ENCODE results near the gene COL24A1.

COL24A1 gene

GRCh38 chr1:85824066-85824840 lies 332.3 kb downstream of the COL24A1 start:
- Histone ChIP-seq H3K4me2 (ENCODE audit: insufficient read depth, low read length) (no peak overlapping the region), H4K20me1 (ENCODE audit: insufficient read depth, low read length) (no peaks in the 10 kb centered on the region)

GRCh38 chr1:85822696-85823095 lies 333.9 kb downstream of the COL24A1 start:
- H3K4me3 ChIP-seq (ENCODE audit: low read depth in 1 of 2, low read length in 2 of 2): no peak overlapping the region
- H3K4me2 ChIP-seq (ENCODE audit: insufficient read depth, low read length): no peak overlapping the region
- no peak overlapping the region for H2AFZ ChIP-seq (ENCODE audit: low read depth, low read length)
- no peaks in the 10 kb centered on the region for H4K20me1 ChIP-seq (ENCODE audit: insufficient read depth, low read length)
- no peak overlapping the region for H3K27ac ChIP-seq (ENCODE audit: low read length)
- DNase-seq: no peak
- no peak for TF ChIP-seq CTCF (IDR thresholded peaks at IDR 0.05; ENCODE audit: borderline replicate concordance, extremely low read depth, low read length, poor library complexity, severe bottlenecking)
- no peak for TF ChIP-seq EZH2 (IDR thresholded peaks at IDR 0.05; ENCODE audit: borderline replicate concordance, low read depth, low read length, severe bottlenecking)
- H3K9me3 ChIP-seq (ENCODE audit: insufficient read depth, low read length, severe bottlenecking): no peaks in the 10 kb centered on the region
- H3K9ac ChIP-seq (ENCODE audit: low read depth, low read length): no peak overlapping the region
- no peaks in the 10 kb centered on the region for H3K27me3 ChIP-seq (ENCODE audit: insufficient read depth, low read length, poor library complexity)
- H3K4me1 ChIP-seq (ENCODE audit: insufficient read depth, low read length): no peaks in the 10 kb centered on the region
- H3K36me3 ChIP-seq (ENCODE audit: insufficient read depth, low read length): no peaks in the 10 kb centered on the region
- no peak for ATAC-seq (ENCODE audit: insufficient read depth, low read depth)
- no peaks in the 10 kb centered on the region for H3K79me2 ChIP-seq (ENCODE audit: insufficient read depth, low read length)

More at GRCh38 chr1:85824066-85824840, 332.3 kb downstream of the COL24A1 start:
- H3K27me3 ChIP-seq (ENCODE audit: insufficient read depth, low read length, poor library complexity): no peaks in the 10 kb centered on the region
- H3K36me3 ChIP-seq (ENCODE audit: insufficient read depth, low read length): no peaks in the 10 kb centered on the region
- TF ChIP-seq EZH2 (IDR thresholded peaks at IDR 0.05; ENCODE audit: borderline replicate concordance, low read depth, low read length, severe bottlenecking): no peak
- TF ChIP-seq CTCF (IDR thresholded peaks at IDR 0.05; ENCODE audit: borderline replicate concordance, extremely low read depth, low read length, poor library complexity, severe bottlenecking): no peak
- no peaks in the 10 kb centered on the region for H3K4me1 ChIP-seq (ENCODE audit: insufficient read depth, low read length)
- no peak overlapping the region for H3K9ac ChIP-seq (ENCODE audit: low read depth, low read length)
- no peaks in the 10 kb centered on the region for H3K9me3 ChIP-seq (ENCODE audit: insufficient read depth, low read length, severe bottlenecking)
- no peaks in the 10 kb centered on the region for H3K79me2 ChIP-seq (ENCODE audit: insufficient read depth, low read length)
- no peak overlapping the region for H2AFZ ChIP-seq (ENCODE audit: low read depth, low read length)
- no peak for DNase-seq
- no peak for ATAC-seq (ENCODE audit: insufficient read depth, low read depth)
- no peak overlapping the region for H3K27ac ChIP-seq (ENCODE audit: low read length)
- no peak overlapping the region for H3K4me3 ChIP-seq (ENCODE audit: low read depth in 1 of 2, low read length in 2 of 2)

GRCh38 chr1:85818371-85818770 lies 338.2 kb downstream of the COL24A1 start:
- DNase-seq (no peak), ATAC-seq (ENCODE audit: insufficient read depth, low read depth) (no peak)
- H3K9me3 ChIP-seq (ENCODE audit: insufficient read depth, low read length, severe bottlenecking): no peaks in the 10 kb centered on the region
- no peak overlapping the region for H3K9ac ChIP-seq (ENCODE audit: low read depth, low read length)
- no peaks in the 10 kb centered on the region for H3K36me3 ChIP-seq (ENCODE audit: insufficient read depth, low read length)
- no peak overlapping the region for H2AFZ ChIP-seq (ENCODE audit: low read depth, low read length)
- no peak overlapping the region for H3K4me3 ChIP-seq (ENCODE audit: low read depth in 1 of 2, low read length in 2 of 2)
- no peak overlapping the region for H3K27ac ChIP-seq (ENCODE audit: low read length)
- no peaks in the 10 kb centered on the region for H4K20me1 ChIP-seq (ENCODE audit: insufficient read depth, low read length)
- no peaks in the 10 kb centered on the region for H3K27me3 ChIP-seq (ENCODE audit: insufficient read depth, low read length, poor library complexity)
- no peaks in the 10 kb centered on the region for H3K79me2 ChIP-seq (ENCODE audit: insufficient read depth, low read length)
- TF ChIP-seq CTCF (IDR thresholded peaks at IDR 0.05; ENCODE audit: borderline replicate concordance, extremely low read depth, low read length, poor library complexity, severe bottlenecking) (no peak), EZH2 (IDR thresholded peaks at IDR 0.05; ENCODE audit: borderline replicate concordance, low read depth, low read length, severe bottlenecking) (no peak)
- H3K4me1 ChIP-seq (ENCODE audit: insufficient read depth, low read length): no peaks in the 10 kb centered on the region
- no peak overlapping the region for H3K4me2 ChIP-seq (ENCODE audit: insufficient read depth, low read length)
